Body of pancreas (tissue), 4 donors: ENCODE data around the gene MAPT. TPM values are rescaled to one million over a fixed set of nuclear protein-coding genes. Genes with fewer than 3 reads are reported as not detected.

Source experiments
- ATAC-seq: fragments of 150-250 bp; one replicate; pipeline ENCODE4 v1.9.1; 2016
- DNase-seq, 4 donors: peaks; one replicate each; pipeline ENCODE4 v3.0.0-alpha.2; 2019
- H3K27ac ChIP-seq, 4 donors: fragments of 200-600 bp; sonication (generic); 1 replicate in 3 of 4; 2 replicates in 1 of 4; pipeline versions ENCODE4 v1.5.1 to v1.6.1; 2016 to 2019; ENCODE audit warnings: mild to moderate bottlenecking in 1 of 4, mixed read lengths in 1 of 4, moderate library complexity in 1 of 4
- H3K27me3 ChIP-seq, 2 donors: fragments of 200-600 bp; sonication (generic); one replicate each; pipeline ENCODE4 v1.6.0; 2016; ENCODE audit warnings: mild to moderate bottlenecking in 1 of 2
- H3K36me3 ChIP-seq, 2 donors: fragments of 200-600 bp; sonication (generic); replicated peaks in 1 of 2; 2 replicates each; pipeline ENCODE4 v1.5.1; 2016; ENCODE audit warnings: low read depth in 2 of 2; ENCODE audit not compliant: insufficient read depth in 1 of 2
- H3K4me1 ChIP-seq: fragments of 200-600 bp; sonication (generic); one replicate; pipeline ENCODE4 v1.6.0; 2016
- H3K4me3 ChIP-seq, 2 donors: fragments of 200-600 bp; sonication (generic); 1 replicate in 1 of 2; 2 replicates in 1 of 2; pipeline ENCODE4 v1.5.1; 2016 to 2019
- H3K9me3 ChIP-seq, 3 donors: fragments of 200-600 bp; sonication (generic); 1 replicate in 2 of 3; 2 replicates in 1 of 3; pipeline ENCODE4 v1.5.1; 2016
- POLR2A ChIP-seq, 3 donors: fragments of 450-650 bp; IDR thresholded peaks; one replicate each; pipeline ENCODE4 v1.6.1; 2016; ENCODE audit warnings: antibody characterized with exemption in 3 of 3, mild to moderate bottlenecking in 2 of 3
- WGBS, 2 donors: methylation state at CpG; one replicate each; pipeline ENCODE4 v1.1.5; 2017; 5-methylcytosine and 5-hydroxymethylcytosine counted together
- intact Hi-C: fragments of 100-400 bp; cut with DNase I; formaldehyde crosslinking; loops from one replicate; pipeline ENCODE4 v1.15.1; 2023
- total RNA-seq, 2 donors: library from RNA; depleted of rRNA; stranded (reverse); fragments of >200 nt; gene quantifications; one replicate each; pipeline ENCODE4 v1.1.0, GENCODE V29; 2016
- TF ChIP-seq, protein P1 (sequence below), 7 experiments: fragments of 450-650 bp in 4 of 7; fragments of 200-600 bp in 3 of 7; sonication (generic) in 3 of 7; IDR thresholded peaks; one replicate each; pipeline ENCODE4 v1.5.1; 2016 to 2019; ENCODE audit warnings: antibody characterized with exemption in 7 of 7

MAPT gene
- total RNA-seq, 2 donors from 2014 or later, result 1.6 to 2.3 TPM

DNA sequence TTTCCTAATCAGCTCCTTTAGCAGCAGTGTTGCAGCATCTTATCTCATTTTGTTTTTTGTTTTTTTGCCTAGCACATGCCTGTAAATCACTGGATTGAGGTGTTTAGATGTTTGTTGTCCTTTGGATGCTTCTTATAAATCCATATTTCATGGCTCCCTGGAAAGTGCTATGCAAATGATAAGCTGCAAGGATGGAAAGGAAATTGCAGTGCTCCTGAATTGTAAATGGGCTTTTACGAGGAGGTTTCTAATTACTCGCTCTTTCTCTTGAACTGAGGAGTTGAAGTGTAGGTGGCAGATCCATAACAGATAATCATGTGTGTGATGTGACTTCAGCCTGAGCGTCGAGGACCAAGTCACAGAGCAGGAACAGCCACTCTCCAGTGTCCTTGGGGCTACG lies 45.0 kb downstream of the MAPT start:
- intact Hi-C loops, result no loop called here
- Histone ChIP-seq H3K36me3 (no peaks in the 10 kb centered on the region), H3K27ac (no peak overlapping the region), H3K9me3 (no peaks in the 10 kb centered on the region), H3K27me3 (no peaks in the 10 kb centered on the region), H3K4me1 (no peaks in the 10 kb centered on the region), H3K4me3 (no peak overlapping the region)
- TF ChIP-seq, protein P1, sequence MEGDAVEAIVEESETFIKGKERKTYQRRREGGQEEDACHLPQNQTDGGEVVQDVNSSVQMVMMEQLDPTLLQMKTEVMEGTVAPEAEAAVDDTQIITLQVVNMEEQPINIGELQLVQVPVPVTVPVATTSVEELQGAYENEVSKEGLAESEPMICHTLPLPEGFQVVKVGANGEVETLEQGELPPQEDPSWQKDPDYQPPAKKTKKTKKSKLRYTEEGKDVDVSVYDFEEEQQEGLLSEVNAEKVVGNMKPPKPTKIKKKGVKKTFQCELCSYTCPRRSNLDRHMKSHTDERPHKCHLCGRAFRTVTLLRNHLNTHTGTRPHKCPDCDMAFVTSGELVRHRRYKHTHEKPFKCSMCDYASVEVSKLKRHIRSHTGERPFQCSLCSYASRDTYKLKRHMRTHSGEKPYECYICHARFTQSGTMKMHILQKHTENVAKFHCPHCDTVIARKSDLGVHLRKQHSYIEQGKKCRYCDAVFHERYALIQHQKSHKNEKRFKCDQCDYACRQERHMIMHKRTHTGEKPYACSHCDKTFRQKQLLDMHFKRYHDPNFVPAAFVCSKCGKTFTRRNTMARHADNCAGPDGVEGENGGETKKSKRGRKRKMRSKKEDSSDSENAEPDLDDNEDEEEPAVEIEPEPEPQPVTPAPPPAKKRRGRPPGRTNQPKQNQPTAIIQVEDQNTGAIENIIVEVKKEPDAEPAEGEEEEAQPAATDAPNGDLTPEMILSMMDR (IDR thresholded peaks at IDR 0.05), result no peak
- TF ChIP-seq POLR2A (IDR thresholded peaks at IDR 0.05), result no peak
- DNase-seq, result no peak
- WGBS, 2 donors, result 66 to 70% methylated on average over 5 of the region's 5 CpGs
- no peak for ATAC-seq

DNA sequence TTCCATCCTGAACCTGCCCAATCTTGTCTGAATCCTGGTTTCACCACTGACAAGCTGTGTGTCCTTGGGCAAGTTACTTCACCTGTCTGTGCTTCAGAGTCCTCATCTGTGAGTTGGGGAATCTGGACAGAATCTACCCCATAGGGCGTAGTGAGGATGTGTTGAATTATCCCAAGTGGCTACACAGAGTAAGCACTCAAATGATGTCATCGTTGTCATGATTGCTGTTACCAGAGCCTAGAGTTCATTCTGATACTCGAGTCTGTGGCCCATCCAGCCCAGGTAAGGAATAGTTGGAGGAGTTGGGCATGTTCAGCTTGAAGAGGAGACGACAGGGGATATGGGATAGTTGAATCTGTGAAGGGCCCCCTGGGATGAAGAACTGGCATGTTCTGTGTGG lies 45.9 kb downstream of the MAPT start:
- intact Hi-C loops, result no loop called here
- Histone ChIP-seq H3K36me3 (no peaks in the 10 kb centered on the region), H3K9me3 (no peaks in the 10 kb centered on the region), H3K4me1 (no peaks in the 10 kb centered on the region), H3K4me3 (no peak overlapping the region), H3K27ac (no peak overlapping the region), H3K27me3 (no peaks in the 10 kb centered on the region)
- DNase-seq (no peak), ATAC-seq (no peak)
- TF ChIP-seq, protein P1 (IDR thresholded peaks at IDR 0.05), result no peak
- 82 to 98% methylated on average over 4 of the region's 4 CpGs for WGBS, 2 donors

DNA sequence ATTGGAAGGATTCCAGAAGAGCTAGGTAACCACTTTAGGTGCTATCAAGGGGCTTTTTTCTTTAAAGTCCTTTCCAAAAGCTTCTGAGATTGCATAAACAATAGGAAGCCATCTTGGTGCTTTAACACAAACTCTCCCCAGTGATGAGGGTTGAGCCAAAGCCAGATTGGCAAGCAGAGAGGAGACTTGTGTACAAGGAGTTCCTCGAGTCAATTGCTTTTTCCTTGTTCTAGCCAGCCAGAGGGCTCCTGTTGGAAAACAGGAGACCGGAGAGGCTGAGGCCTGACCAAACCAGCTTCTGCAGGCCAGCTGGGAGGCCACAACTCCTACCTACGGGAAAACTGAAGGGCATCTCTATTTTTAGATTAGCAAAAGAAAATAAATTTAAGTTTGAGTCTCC lies 46.5 kb downstream of the MAPT start:
- no peaks in the 10 kb centered on the region for H3K4me1 ChIP-seq
- DNase-seq (peak in 1 of 4 donors; percentile 4), ATAC-seq (no peak)
- no peak overlapping the region for H3K4me3 ChIP-seq
- no peak overlapping the region for H3K27ac ChIP-seq
- 73 to 81% methylated on average over 3 of the region's 3 CpGs for WGBS, 2 donors
- no peak for TF ChIP-seq POLR2A (IDR thresholded peaks at IDR 0.05)
- TF ChIP-seq, protein P1 (IDR thresholded peaks at IDR 0.05), result no peak
- no peaks in the 10 kb centered on the region for H3K27me3 ChIP-seq
- no peaks in the 10 kb centered on the region for H3K9me3 ChIP-seq
- intact Hi-C loops, result no loop called here
- H3K36me3 ChIP-seq, result no peaks in the 10 kb centered on the region

DNA sequence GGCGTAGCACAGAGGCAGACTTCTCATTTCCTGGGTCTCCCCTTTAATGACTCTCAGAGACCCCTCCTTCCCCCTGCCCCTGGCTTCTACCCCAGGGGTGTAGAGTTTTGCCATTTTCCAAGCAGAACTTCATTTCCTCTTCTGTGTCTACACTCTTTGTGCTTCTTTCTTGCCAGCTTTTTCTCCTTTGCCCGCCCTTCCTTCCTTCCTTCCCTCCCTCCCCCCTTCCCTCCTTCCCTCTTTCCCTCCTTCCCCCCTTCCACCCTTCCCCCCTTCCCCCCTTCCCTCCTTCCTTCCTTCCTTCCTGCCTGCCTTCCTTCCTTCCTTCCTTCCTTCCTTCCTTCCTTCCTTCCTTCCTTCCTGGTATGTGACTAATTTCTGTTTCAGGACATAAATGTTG lies 47.0 kb downstream of the MAPT start:
- TF ChIP-seq, protein P1 (IDR thresholded peaks at IDR 0.05), result no peak
- 33 to 55% methylated on average over 2 of the region's 2 CpGs for WGBS, 2 donors
- intact Hi-C loops, result no loop called here
- Histone ChIP-seq H3K27me3 (no peaks in the 10 kb centered on the region), H3K4me3 (no peak overlapping the region), H3K9me3 (no peaks in the 10 kb centered on the region), H3K36me3 (no peaks in the 10 kb centered on the region), H3K4me1 (no peaks in the 10 kb centered on the region), H3K27ac (no peak overlapping the region)
- DNase-seq (no peak), ATAC-seq (no peak)

DNA sequence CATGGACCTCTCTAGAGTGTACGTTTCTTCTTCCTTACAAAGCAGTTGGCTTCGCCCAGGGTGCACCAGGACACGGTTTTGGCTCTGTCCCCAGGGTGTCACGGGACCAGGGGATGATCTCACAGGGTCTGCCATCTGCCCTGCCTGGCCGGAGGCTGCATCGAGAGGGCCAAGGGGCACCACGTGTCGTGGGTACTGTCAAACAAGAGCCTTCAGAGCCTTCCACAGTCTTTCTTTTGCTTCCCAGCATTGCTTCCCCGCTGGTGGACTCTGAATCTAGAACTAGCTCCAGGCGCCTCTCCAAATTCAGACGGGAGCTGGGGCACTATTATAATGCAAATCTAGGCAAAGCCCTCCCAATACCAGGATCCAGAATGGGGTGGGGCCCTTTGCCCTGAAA lies 47.9 kb downstream of the MAPT start:
- DNase-seq (peak; percentile 15 to 56 (median 32)), ATAC-seq (no peak)
- intact Hi-C loops, result no loop called here
- WGBS, 2 donors, result 41 to 50% methylated on average over 11 of the region's 11 CpGs
- Histone ChIP-seq H3K4me3 (no peak overlapping the region), H3K27me3 (no peaks in the 10 kb centered on the region), H3K9me3 (no peaks in the 10 kb centered on the region), H3K4me1 (no peaks in the 10 kb centered on the region), H3K36me3 (no peaks in the 10 kb centered on the region), H3K27ac (no peak overlapping the region)
- no peak for TF ChIP-seq POLR2A (IDR thresholded peaks at IDR 0.05)
- TF ChIP-seq, protein P1 (IDR thresholded peaks at IDR 0.05), result no peak
